A549 (cell line): Measurements from ENCODE around the gene SMIM44. TPM values are rescaled to one million over a fixed set of nuclear protein-coding genes. Genes with fewer than 3 reads are reported as not detected.

Source experiments
- ATAC-seq, 2 experiments: fragments of 200-7000 bp in 1 of 2; fragments of >200 bp in 1 of 2; cut with Nextera tagmentation in 1 of 2; cut with Tn5 transposase in 1 of 2; 3 replicates each; pipeline versions ENCODE4 v1.8.0 to v1.9.1; 2018 to 2020; ENCODE audit warnings: mild to moderate bottlenecking in 1 of 2, moderate library complexity in 1 of 2
- CTCF ChIA-PET: fragments of 300-600 bp; sonication (Branson Sonifier 250); formaldehyde crosslinking; extraction: SDS; loops from one replicate; lab custom pipeline; 2021; ENCODE audit warnings: antibody characterized with exemption, inconsistent platforms; lab: Yijun Ruan, JAX
- POLR2A ChIA-PET: fragments of 350-600 bp; formaldehyde crosslinking; extraction: SDS; loops from one replicate; lab custom pipeline; 2021; ENCODE audit warnings: antibody characterized with exemption, inconsistent platforms; lab: Yijun Ruan, JAX
- DNase-seq, 2 experiments: peaks; one replicate each; pipeline versions ENCODE4 v3.0.0 to v3.0.0-alpha.2; 2011 to 2016; ENCODE audit warnings: low read depth in 1 of 2, low spot score in 1 of 2
- FAIRE-seq: peaks from 2 replicates; lab custom pipeline; 2011; peaks lifted over from hg19 to GRCh38; lab: Jason Lieb, UNC
- H3K27ac ChIP-seq, 2 experiments: fragments of >200 bp; sonication (Bioruptor Twin); formaldehyde crosslinking; 3 replicates each; pipeline ENCODE4 v1.5.1; 2016 to 2017
- H3K4me1 ChIP-seq: fragments of >200 bp; sonication (Bioruptor Twin); formaldehyde crosslinking; 3 replicates; pipeline ENCODE4 v1.6.1; 2016
- H3K4me2 ChIP-seq: fragments of >200 bp; sonication (Bioruptor Twin); formaldehyde crosslinking; 3 replicates; pipeline ENCODE4 v1.6.1; 2016
- H3K4me3 ChIP-seq: fragments of >200 bp; sonication (Bioruptor Twin); formaldehyde crosslinking; 3 replicates; pipeline ENCODE4 v1.5.1; 2016
- H3K9me3 ChIP-seq: fragments of >200 bp; sonication (Bioruptor Twin); formaldehyde crosslinking; 3 replicates; pipeline ENCODE4 v1.6.1; 2016
- BHLHE40 ChIP-seq: IDR thresholded peaks from 2 replicates; pipeline ENCODE4 v1.6.1; 2012; ENCODE audit warnings: low read depth, low read length, inconsistent platforms
- EHF ChIP-seq: fragments of 250-450 bp; sonication (Bioruptor Pico); IDR thresholded peaks from 2 replicates; pipeline ENCODE4 v1.5.0; 2020; ENCODE audit warnings: mild to moderate bottlenecking
- EHMT2 ChIP-seq: fragments of 200-600 bp; sonication (generic); IDR thresholded peaks from 2 replicates; pipeline ENCODE4 v1.6.1; 2016; ENCODE audit warnings: antibody characterized with exemption, low read depth, mild to moderate bottlenecking, moderate library complexity
- EP300 ChIP-seq, 2 experiments: fragments of >200 bp; sonication (Bioruptor Twin); formaldehyde crosslinking; IDR thresholded peaks; 2 replicates in 1 of 2; 3 replicates in 1 of 2; pipeline ENCODE4 v1.6.1; 2016 to 2017
- ESRRA ChIP-seq: fragments of 150-350 bp; IDR thresholded peaks from 2 replicates; pipeline ENCODE4 v1.6.1; 2014; ENCODE audit warnings: mild to moderate bottlenecking, low read length, borderline replicate concordance
- FOXS1 ChIP-seq: fragments of 250-450 bp; sonication (Bioruptor Pico); IDR thresholded peaks from 2 replicates; pipeline ENCODE4 v1.5.0; 2020; ENCODE audit warnings: mild to moderate bottlenecking, moderate library complexity
- HDAC2 ChIP-seq: fragments of 200-600 bp; sonication (generic); IDR thresholded peaks from 2 replicates; pipeline ENCODE4 v1.6.1; 2016
- HES2 ChIP-seq: fragments of >200 bp; sonication (Bioruptor Twin); formaldehyde crosslinking; IDR thresholded peaks from 2 replicates; pipeline ENCODE4 v1.6.1; 2016
- HOXB13 ChIP-seq: fragments of 250-450 bp; sonication (Bioruptor Pico); IDR thresholded peaks from 2 replicates; pipeline ENCODE4 v1.5.0; 2020; ENCODE audit warnings: low read depth, mild to moderate bottlenecking, moderate library complexity
- JUN ChIP-seq, 2 experiments: fragments of >200 bp; sonication (Bioruptor Twin); formaldehyde crosslinking; IDR thresholded peaks; 2 replicates in 1 of 2; 3 replicates in 1 of 2; pipeline ENCODE4 v1.6.1; 2016 to 2017
- MAFK ChIP-seq: fragments of 450-650 bp; IDR thresholded peaks from 2 replicates; pipeline ENCODE4 v1.6.1; 2014; ENCODE audit not compliant: partially characterized antibody
- MYC ChIP-seq: IDR thresholded peaks from 2 replicates; pipeline ENCODE4 v1.6.1; 2012; ENCODE audit warnings: mild to moderate bottlenecking, inconsistent platforms, low read length, improper control_type of control experiment, borderline replicate concordance
- NPAS2 ChIP-seq: fragments of 250-450 bp; sonication (Bioruptor Pico); IDR thresholded peaks from 2 replicates; pipeline ENCODE4 v1.8.0; 2022; ENCODE audit warnings: mild to moderate bottlenecking, moderate library complexity, borderline replicate concordance
- RAD21 ChIP-seq, 2 experiments: fragments of >200 bp in 1 of 2; sonication (Bioruptor Twin) in 1 of 2; formaldehyde crosslinking in 1 of 2; IDR thresholded peaks in 1 of 2; conservative IDR thresholded peaks in 1 of 2; 2 replicates in 1 of 2; 3 replicates in 1 of 2; pipeline ENCODE4 v1.6.1; 2012 to 2018; ENCODE audit warnings: inconsistent platforms in 1 of 2
- RCOR1 ChIP-seq: fragments of 150-350 bp; IDR thresholded peaks from 2 replicates; pipeline ENCODE4 v1.6.1; 2014; ENCODE audit warnings: antibody characterized with exemption, low read length, low read depth
- REST ChIP-seq: fragments of 200-600 bp; sonication (generic); IDR thresholded peaks from 2 replicates; pipeline ENCODE4 v1.6.1; 2016; ENCODE audit warnings: antibody characterized with exemption, mild to moderate bottlenecking, moderate library complexity
- SREBF2 ChIP-seq: fragments of 450-650 bp; IDR thresholded peaks from 2 replicates; pipeline ENCODE4 v1.6.1; 2014; ENCODE audit warnings: mild to moderate bottlenecking, moderate library complexity
- USF2 ChIP-seq: fragments of 450-650 bp; IDR thresholded peaks from 2 replicates; pipeline ENCODE4 v1.6.1; 2014; ENCODE audit warnings: antibody characterized with exemption
- WGBS: methylation state at CpG from one replicate; pipeline ENCODE4 v1.1.6; 2017; ENCODE audit errors: missing lambda C conversion rate; 5-methylcytosine and 5-hydroxymethylcytosine counted together
- polyA plus RNA-seq, 4 experiments: library from polyadenylated mRNA; depleted of rRNA in 3 of 4; stranded (reverse); fragments of >200 nt; fragmentation: RNase III in 1 of 4; extraction: RNeasy Plus Mini Kit Qiagen cat#74134 plus additional on column Dnase treatment in 1 of 4; gene quantifications; 2 replicates in 3 of 4; 3 replicates in 1 of 4; pipeline ENCODE4 v1.2.3, GENCODE V29; 2011 to 2017
- TF ChIP-seq, protein P1 (sequence below): fragments of 150-350 bp; IDR thresholded peaks from 2 replicates; pipeline ENCODE4 v1.6.1; 2014; ENCODE audit warnings: low read depth, mild to moderate bottlenecking, low read length
- TF ChIP-seq, protein P2 (sequence below): fragments of >200 bp; sonication (Bioruptor Twin); formaldehyde crosslinking; IDR thresholded peaks from 3 replicates; pipeline ENCODE4 v1.5.1; 2016

The SMIM44 gene
- polyA plus RNA-seq, 2 of the 4 experiments (the other 2 are of a cell fraction) = not detected

GRCh38 chr19:3465552-3465951 lies 17.7 kb downstream of the SMIM44 start:
- Histone ChIP-seq H3K4me3 (no peak overlapping the region), H3K4me2 (no peak overlapping the region), H3K4me1 (peaks cover 15% of the 10 kb centered on the region), H3K9me3 (peaks cover 10% of the 10 kb centered on the region; the same call in 1 of the 3 replicates), H3K27ac (peak overlapping the region in 1 of 2 experiments; percentile 65; a peak in 2 of 6 replicates)
- ChIA-PET CTCF (interaction anchor here (2.1 kb wide), 1 partner anchor 7 kb away, joined by 12 read pairs; no protein-coding TSS in a partner anchor), POLR2A (interaction anchor here (1.2 kb wide), 1 partner anchor 24 kb away, joined by 4 read pairs; no protein-coding TSS in a partner anchor)
- TF ChIP-seq RAD21 (conservative IDR thresholded peaks at IDR 0.05 in 1 of 2, IDR thresholded peaks at IDR 0.05 in 1 of 2) = no peak
- TF ChIP-seq ESRRA = no peak
- no peak for TF ChIP-seq USF2
- TF ChIP-seq SREBF2 = no peak
- no peak for TF ChIP-seq HOXB13 (CRISPR knock-in tag)
- TF ChIP-seq EHMT2 = no peak
- TF ChIP-seq BHLHE40 = no peak
- TF ChIP-seq, protein P1, sequence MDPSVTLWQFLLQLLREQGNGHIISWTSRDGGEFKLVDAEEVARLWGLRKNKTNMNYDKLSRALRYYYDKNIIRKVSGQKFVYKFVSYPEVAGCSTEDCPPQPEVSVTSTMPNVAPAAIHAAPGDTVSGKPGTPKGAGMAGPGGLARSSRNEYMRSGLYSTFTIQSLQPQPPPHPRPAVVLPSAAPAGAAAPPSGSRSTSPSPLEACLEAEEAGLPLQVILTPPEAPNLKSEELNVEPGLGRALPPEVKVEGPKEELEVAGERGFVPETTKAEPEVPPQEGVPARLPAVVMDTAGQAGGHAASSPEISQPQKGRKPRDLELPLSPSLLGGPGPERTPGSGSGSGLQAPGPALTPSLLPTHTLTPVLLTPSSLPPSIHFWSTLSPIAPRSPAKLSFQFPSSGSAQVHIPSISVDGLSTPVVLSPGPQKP = no peak
- no peak for TF ChIP-seq HDAC2
- no peak for TF ChIP-seq EP300 (IDR thresholded peaks at IDR 0.05)
- TF ChIP-seq, protein P2, sequence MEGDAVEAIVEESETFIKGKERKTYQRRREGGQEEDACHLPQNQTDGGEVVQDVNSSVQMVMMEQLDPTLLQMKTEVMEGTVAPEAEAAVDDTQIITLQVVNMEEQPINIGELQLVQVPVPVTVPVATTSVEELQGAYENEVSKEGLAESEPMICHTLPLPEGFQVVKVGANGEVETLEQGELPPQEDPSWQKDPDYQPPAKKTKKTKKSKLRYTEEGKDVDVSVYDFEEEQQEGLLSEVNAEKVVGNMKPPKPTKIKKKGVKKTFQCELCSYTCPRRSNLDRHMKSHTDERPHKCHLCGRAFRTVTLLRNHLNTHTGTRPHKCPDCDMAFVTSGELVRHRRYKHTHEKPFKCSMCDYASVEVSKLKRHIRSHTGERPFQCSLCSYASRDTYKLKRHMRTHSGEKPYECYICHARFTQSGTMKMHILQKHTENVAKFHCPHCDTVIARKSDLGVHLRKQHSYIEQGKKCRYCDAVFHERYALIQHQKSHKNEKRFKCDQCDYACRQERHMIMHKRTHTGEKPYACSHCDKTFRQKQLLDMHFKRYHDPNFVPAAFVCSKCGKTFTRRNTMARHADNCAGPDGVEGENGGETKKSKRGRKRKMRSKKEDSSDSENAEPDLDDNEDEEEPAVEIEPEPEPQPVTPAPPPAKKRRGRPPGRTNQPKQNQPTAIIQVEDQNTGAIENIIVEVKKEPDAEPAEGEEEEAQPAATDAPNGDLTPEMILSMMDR = no peak
- FAIRE-seq (no peak), ATAC-seq (peak in 1 of 2 experiments; percentile 14; a peak in 1 of 6 replicates), DNase-seq (no peak)
- WGBS = 90% methylated on average over 7 of the region's 7 CpGs

GRCh38 chr19:3464587-3465235 lies 18.5 kb downstream of the SMIM44 start:
- FAIRE-seq = no peak
- Histone ChIP-seq H3K9me3 (peaks cover 10% of the 10 kb centered on the region; the same call in 1 of the 3 replicates), H3K4me1 (peaks cover 24% of the 10 kb centered on the region), H3K4me2 (no peak overlapping the region), H3K27ac (peak overlapping the region in 1 of 2 experiments; percentile 73; a peak in 4 of 6 replicates), H3K4me3 (no peak overlapping the region)
- DNase-seq = peak in 1 of 2 experiments; percentile 42
- no peak for ATAC-seq
- no peak for TF ChIP-seq MAFK
- TF ChIP-seq HOXB13 (CRISPR knock-in tag) = no peak
- TF ChIP-seq HES2 = no peak
- TF ChIP-seq RCOR1 = no peak
- TF ChIP-seq FOXS1 (CRISPR knock-in tag) = no peak
- no peak for TF ChIP-seq USF2
- TF ChIP-seq JUN (IDR thresholded peaks at IDR 0.05) = no peak
- no peak for TF ChIP-seq MYC
- no peak for TF ChIP-seq NPAS2 (CRISPR knock-in tag)
- TF ChIP-seq EHF = no peak
- TF ChIP-seq REST = no peak
- POLR2A ChIA-PET = interaction anchor here (1.2 kb wide), 1 partner anchor 25 kb away, joined by 4 read pairs; no protein-coding TSS in a partner anchor
- WGBS = 89% methylated on average over 11 of the region's 31 CpGs
- CTCF ChIA-PET = interaction anchor here (1.4 to 2.1 kb wide), 2 partner anchors 8 to 160 kb away, joined by 4 to 12 read pairs; no protein-coding TSS in a partner anchor
